Hepatocyte (in vitro differentiated cells): ENCODE data around the gene CBR4.

Experiments
- EZH2 ChIP-seq: fragments of 200-600 bp; sonication (generic); IDR thresholded peaks from 2 replicates; pipeline ENCODE4 v1.6.1; 2016; ENCODE audit warnings: antibody characterized with exemption, mild to moderate bottlenecking, borderline replicate concordance
- EZH2phosphoT487 ChIP-seq: fragments of 200-600 bp; sonication (generic); IDR thresholded peaks from one replicate; pipeline ENCODE4 v1.6.1; 2018; ENCODE audit warnings: antibody characterized with exemption, mild to moderate bottlenecking, low read depth, moderate library complexity; ENCODE audit not compliant: unreplicated experiment, severe bottlenecking
- TF ChIP-seq, protein P1 (sequence below): fragments of 200-600 bp; sonication (generic); IDR thresholded peaks from 2 replicates; pipeline ENCODE4 v1.5.1; 2016; ENCODE audit warnings: antibody characterized with exemption, mild to moderate bottlenecking; ENCODE audit not compliant: poor library complexity

- TF ChIP-seq, protein P1, sequence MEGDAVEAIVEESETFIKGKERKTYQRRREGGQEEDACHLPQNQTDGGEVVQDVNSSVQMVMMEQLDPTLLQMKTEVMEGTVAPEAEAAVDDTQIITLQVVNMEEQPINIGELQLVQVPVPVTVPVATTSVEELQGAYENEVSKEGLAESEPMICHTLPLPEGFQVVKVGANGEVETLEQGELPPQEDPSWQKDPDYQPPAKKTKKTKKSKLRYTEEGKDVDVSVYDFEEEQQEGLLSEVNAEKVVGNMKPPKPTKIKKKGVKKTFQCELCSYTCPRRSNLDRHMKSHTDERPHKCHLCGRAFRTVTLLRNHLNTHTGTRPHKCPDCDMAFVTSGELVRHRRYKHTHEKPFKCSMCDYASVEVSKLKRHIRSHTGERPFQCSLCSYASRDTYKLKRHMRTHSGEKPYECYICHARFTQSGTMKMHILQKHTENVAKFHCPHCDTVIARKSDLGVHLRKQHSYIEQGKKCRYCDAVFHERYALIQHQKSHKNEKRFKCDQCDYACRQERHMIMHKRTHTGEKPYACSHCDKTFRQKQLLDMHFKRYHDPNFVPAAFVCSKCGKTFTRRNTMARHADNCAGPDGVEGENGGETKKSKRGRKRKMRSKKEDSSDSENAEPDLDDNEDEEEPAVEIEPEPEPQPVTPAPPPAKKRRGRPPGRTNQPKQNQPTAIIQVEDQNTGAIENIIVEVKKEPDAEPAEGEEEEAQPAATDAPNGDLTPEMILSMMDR: no peak
- no peak for TF ChIP-seq EZH2
- TF ChIP-seq EZH2phosphoT487: no peak
These were observed 54.4 kb downstream of the CBR4 start for GRCh38 chr4:168955674-168956073.
